NCI-H82 treated with DMSO at 0.1 percent for 48 hours (cell line): Measurements from ENCODE around the gene RAD54L.
A peak's percentile ranks its signal among the peaks of the same experiment; 100 is the strongest.
"Not testable (repeated sequence)": the region's sequence is repeated elsewhere in the genome, so short reads cannot be mapped to it uniquely, and the experiment has no call there.

Experiments
- DNase-seq: peaks from one replicate; lab custom pipeline; 2025; ENCODE audit not compliant: unreplicated experiment; lab: John Stamatoyannopoulos, UW

Gene RAD54L

GRCh38 chr1:46238865-46239264 lies 8.7 kb upstream of the RAD54L start:
- DNase-seq: not testable (repeated sequence)

- DNase-seq: not testable (repeated sequence)
Measured at GRCh38 chr1:46241733-46242132, 5.8 kb upstream of the RAD54L start.

- peak; percentile 16 for DNase-seq
Measured at GRCh38 chr1:46242918-46243317, 4.6 kb upstream of the RAD54L start.

GRCh38 chr1:46243831-46244230 lies 3.7 kb upstream of the RAD54L start:
- DNase-seq: not testable (repeated sequence)

- DNase-seq: no peak
Measured at GRCh38 chr1:46244656-46245371, 2.7 kb upstream of the RAD54L start.

GRCh38 chr1:46246136-46246535 lies 1.4 kb upstream of the RAD54L start:
- not testable (repeated sequence) for DNase-seq

GRCh38 chr1:46246548-46247435 lies 771 bp upstream of the RAD54L start:
- DNase-seq: no peak

GRCh38 chr1:46248122-46248920 lies 758 bp downstream of the RAD54L start:
- peak; percentile 60 for DNase-seq

- no peak for DNase-seq
Measured at GRCh38 chr1:46254668-46255067, 7.1 kb downstream of the RAD54L start.

GRCh38 chr1:46256523-46256922 lies 9.0 kb downstream of the RAD54L start:
- no peak for DNase-seq

GRCh38 chr1:46262508-46262907 lies 14.9 kb downstream of the RAD54L start:
- DNase-seq: no peak

GRCh38 chr1:46263146-46263545 lies 15.6 kb downstream of the RAD54L start:
- DNase-seq: no peak

- no peak for DNase-seq
Measured at GRCh38 chr1:46268578-46268977, 21.0 kb downstream of the RAD54L start.

GRCh38 chr1:46274225-46275029 lies 26.9 kb downstream of the RAD54L start:
- DNase-seq: no peak

- DNase-seq: no peak
Measured at GRCh38 chr1:46275030-46275337, 27.4 kb downstream of the RAD54L start.

- no peak for DNase-seq
Measured at GRCh38 chr1:46277658-46278373, 30.3 kb downstream of the RAD54L start.

- DNase-seq: no peak
Measured at GRCh38 chr1:46278807-46279206, 31.2 kb downstream of the RAD54L start.

- no peak for DNase-seq
Measured at GRCh38 chr1:46280092-46280491, 32.5 kb downstream of the RAD54L start.

GRCh38 chr1:46281021-46281420 lies 33.5 kb downstream of the RAD54L start:
- no peak for DNase-seq

GRCh38 chr1:46284058-46284457 lies 36.5 kb downstream of the RAD54L start:
- no peak for DNase-seq
